Stimulated activated CD8-positive, alpha-beta memory T cell treated with anti-CD3 and anti-CD28 coated beads, Interleukin-4, amount 100 ng/mL, for 24 hours (primary cell): ENCODE data around the gene ARFIP1.
A peak's percentile ranks its signal among the peaks of the same experiment; 100 is the strongest.
"Not testable (repeated sequence)": the region's sequence is repeated elsewhere in the genome, so short reads cannot be mapped to it uniquely, and the experiment has no call there.

Source experiments
- DNase-seq: peaks from one replicate; pipeline ENCODE4 v3.0.0-alpha.2; 2020; ENCODE audit warnings: low read depth

The ARFIP1 gene

GRCh38 chr4:152779513-152780266, at the start of gene ARFIP1, which contains the start of gene TIGD4:
Gene ARFIP1, plus strand, starts transcription at chr4:152779954. Its CDS starts 49,680 bp downstream, at chr4:152829634.
Gene TIGD4, minus strand, starts transcription at chr4:152779730. Its CDS starts 8,726 bp downstream, at chr4:152771004.
- peak; percentile 91 for DNase-seq

GRCh38 chr4:152731997-152732396, 47.8 kb upstream of the ARFIP1 start:
- no peak for DNase-seq

GRCh38 chr4:152734015-152734698, 45.6 kb upstream of the ARFIP1 start:
- DNase-seq: no peak

- no peak for DNase-seq
These were observed 45.1 kb upstream of the ARFIP1 start for GRCh38 chr4:152734699-152735050.

- DNase-seq: no peak
These were observed 44.3 kb upstream of the ARFIP1 start for GRCh38 chr4:152735396-152735859.

GRCh38 chr4:152735906-152736305, 43.8 kb upstream of the ARFIP1 start:
- no peak for DNase-seq

GRCh38 chr4:152738827-152739226, 40.9 kb upstream of the ARFIP1 start:
- DNase-seq: no peak

GRCh38 chr4:152747444-152747843, 32.3 kb upstream of the ARFIP1 start:
- no peak for DNase-seq

GRCh38 chr4:152748619-152749018, 31.1 kb upstream of the ARFIP1 start:
- no peak for DNase-seq

- no peak for DNase-seq
These were observed 16.0 kb upstream of the ARFIP1 start for GRCh38 chr4:152763796-152764195.

GRCh38 chr4:152765069-152765737, 14.6 kb upstream of the ARFIP1 start:
- not testable (repeated sequence) for DNase-seq

- no peak for DNase-seq
These were observed 7.8 kb upstream of the ARFIP1 start for GRCh38 chr4:152771741-152772533.

GRCh38 chr4:152773339-152773738, 6.4 kb upstream of the ARFIP1 start:
- no peak for DNase-seq

GRCh38 chr4:152773953-152774352, 5.8 kb upstream of the ARFIP1 start:
- no peak for DNase-seq

- DNase-seq: no peak
These were observed 3.4 kb upstream of the ARFIP1 start for GRCh38 chr4:152776352-152776751.

GRCh38 chr4:152777488-152777887, 2.3 kb upstream of the ARFIP1 start:
- DNase-seq: no peak

- DNase-seq: no peak
These were observed 870 bp upstream of the ARFIP1 start for GRCh38 chr4:152778656-152779512.

- no peak for DNase-seq
These were observed 569 bp downstream of the ARFIP1 start for GRCh38 chr4:152780267-152780778.

- DNase-seq: no peak
These were observed 5.0 kb downstream of the ARFIP1 start for GRCh38 chr4:152784490-152785350.
